Fibroblast of mammary gland (primary cell): ENCODE data around the gene VPS4A.

Experiments
- DNase-seq: peaks from one replicate; pipeline ENCODE4 v3.0.0-alpha.2; 2010; ENCODE audit warnings: low read depth
- H3K4me3 ChIP-seq: 2 replicates; pipeline ENCODE4 v1.5.1; 2011; ENCODE audit warnings: low read depth, mild to moderate bottlenecking, low read length, moderate library complexity; ENCODE audit not compliant: control insufficient read depth
- TF ChIP-seq, protein P1 (sequence below): conservative IDR thresholded peaks from 2 replicates; pipeline ENCODE4 v1.5.1; 2011; ENCODE audit warnings: low read depth, low read length, inconsistent platforms; ENCODE audit not compliant: control insufficient read depth, insufficient read depth

Gene VPS4A

DNA sequence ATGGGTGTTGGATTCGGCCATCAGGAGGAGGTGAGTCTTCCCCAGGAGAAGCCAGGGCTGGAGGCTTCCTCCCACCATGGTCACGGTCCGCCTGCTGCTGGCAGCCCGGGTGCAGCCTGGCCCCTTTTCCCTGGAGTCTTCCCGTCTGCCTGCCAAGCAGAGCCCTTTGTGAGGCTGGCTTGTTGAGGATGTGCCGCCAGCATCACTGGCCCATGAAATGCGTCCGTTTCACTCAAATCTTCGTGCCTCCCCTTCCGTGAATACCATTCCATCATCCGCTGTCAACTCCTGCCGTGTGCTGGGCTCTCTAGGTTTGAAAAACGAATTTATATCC is 9.6 kb downstream of the VPS4A start:
- TF ChIP-seq, protein P1, sequence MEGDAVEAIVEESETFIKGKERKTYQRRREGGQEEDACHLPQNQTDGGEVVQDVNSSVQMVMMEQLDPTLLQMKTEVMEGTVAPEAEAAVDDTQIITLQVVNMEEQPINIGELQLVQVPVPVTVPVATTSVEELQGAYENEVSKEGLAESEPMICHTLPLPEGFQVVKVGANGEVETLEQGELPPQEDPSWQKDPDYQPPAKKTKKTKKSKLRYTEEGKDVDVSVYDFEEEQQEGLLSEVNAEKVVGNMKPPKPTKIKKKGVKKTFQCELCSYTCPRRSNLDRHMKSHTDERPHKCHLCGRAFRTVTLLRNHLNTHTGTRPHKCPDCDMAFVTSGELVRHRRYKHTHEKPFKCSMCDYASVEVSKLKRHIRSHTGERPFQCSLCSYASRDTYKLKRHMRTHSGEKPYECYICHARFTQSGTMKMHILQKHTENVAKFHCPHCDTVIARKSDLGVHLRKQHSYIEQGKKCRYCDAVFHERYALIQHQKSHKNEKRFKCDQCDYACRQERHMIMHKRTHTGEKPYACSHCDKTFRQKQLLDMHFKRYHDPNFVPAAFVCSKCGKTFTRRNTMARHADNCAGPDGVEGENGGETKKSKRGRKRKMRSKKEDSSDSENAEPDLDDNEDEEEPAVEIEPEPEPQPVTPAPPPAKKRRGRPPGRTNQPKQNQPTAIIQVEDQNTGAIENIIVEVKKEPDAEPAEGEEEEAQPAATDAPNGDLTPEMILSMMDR, result no peak
- DNase-seq, result no peak
- H3K4me3 ChIP-seq, result no peak overlapping the region

- no peak for DNase-seq
- TF ChIP-seq, protein P1, result no peak
- no peak overlapping the region for H3K4me3 ChIP-seq
These were observed 9.9 kb downstream of the VPS4A start for GRCh38 chr16:69321080-69321479.

- no peak for DNase-seq
- no peak overlapping the region for H3K4me3 ChIP-seq
- TF ChIP-seq, protein P1, result no peak
These were observed 11.2 kb downstream of the VPS4A start for GRCh38 chr16:69322343-69322742.

DNA sequence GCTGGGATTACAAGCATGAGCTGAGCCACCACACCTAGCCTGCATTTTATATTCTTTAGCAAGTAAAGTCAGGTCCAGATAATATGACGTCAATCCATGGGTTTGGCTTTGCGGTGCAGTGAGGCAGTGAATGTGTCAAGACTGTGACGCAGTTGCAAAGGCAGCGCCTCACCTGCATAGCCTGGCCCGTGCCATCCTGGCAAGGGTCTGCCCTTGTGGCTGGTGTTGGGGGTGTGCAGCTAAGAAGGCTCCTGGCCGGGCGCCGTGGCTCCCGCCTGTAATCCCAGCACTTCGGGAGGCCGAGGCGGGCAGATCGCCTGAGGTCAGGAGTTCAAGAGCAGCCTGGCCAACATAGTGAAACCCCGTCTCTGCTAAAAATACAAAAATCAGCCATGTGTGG is 12.3 kb downstream of the VPS4A start:
- TF ChIP-seq, protein P1, result no peak
- no peak overlapping the region for H3K4me3 ChIP-seq
- no peak for DNase-seq

DNA sequence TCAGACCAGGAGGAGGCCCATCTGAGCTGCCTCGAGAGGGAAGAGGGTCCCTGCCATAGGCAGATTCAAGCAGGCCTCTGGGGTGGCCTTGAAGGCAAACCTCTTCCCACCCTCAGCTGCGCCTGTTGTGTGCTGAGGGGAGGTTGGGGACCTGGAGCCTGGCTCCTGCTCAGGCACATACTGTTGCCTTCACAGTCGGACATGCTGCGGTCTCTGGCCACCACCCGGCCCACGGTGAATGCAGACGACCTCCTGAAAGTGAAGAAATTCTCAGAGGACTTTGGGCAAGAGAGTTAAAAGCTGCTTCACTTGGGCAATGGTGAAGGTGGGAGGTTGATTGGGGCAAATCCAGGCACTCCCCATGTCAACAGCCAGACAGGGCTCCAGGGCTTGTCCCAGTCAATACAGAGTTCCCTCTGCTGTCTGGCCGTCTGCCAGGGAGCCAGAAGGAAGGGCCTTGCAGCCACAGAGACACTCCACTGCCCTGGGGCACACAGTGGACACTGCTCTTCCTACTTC is 12.9 kb downstream of the VPS4A start:
- TF ChIP-seq, protein P1, result no peak
- DNase-seq, result no peak

DNA sequence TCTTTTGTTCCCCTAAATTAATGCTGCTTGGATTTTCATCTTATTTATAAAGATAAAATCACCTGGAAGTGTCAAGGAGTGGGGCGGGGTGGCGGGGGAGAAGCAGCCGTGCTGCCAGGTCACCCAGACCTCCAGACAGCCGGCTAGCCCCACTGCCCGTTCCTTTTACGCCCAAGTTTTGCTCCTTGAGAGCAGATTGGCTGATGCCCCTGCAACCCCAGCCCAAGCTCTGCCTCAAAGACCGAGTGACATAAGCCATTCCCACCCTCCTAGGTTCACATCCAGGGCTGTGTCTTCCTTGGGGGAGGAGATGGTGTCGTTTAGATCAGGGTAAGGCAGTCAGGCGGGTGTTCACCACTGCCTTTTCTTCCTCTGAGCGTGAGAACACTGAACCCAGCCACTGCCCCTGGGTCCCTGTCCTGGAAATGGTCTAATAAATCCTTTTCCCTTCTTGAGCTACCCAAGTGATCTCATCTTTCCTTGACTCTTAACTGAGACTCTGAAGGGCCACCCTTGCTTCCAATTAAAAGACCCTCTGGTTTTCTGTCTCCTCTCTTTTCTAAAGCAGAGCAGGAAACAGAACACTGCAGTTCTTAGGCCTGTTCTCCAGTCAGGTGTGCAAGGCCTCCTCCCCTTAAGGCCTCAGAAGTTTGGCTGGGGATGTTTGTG is 13.6 kb downstream of the VPS4A start:
- TF ChIP-seq, protein P1, result no peak
- H3K4me3 ChIP-seq, result no peak overlapping the region
- DNase-seq, result no peak

More for the DNA sequence above, 12.9 kb downstream of the VPS4A start:
- H3K4me3 ChIP-seq, result no peak overlapping the region

- DNase-seq, result no peak
- H3K4me3 ChIP-seq, result no peak overlapping the region
- TF ChIP-seq, protein P1, result no peak
These were observed 14.6 kb downstream of the VPS4A start for GRCh38 chr16:69325784-69326171.
